GM19240 (cell line): ENCODE results near the gene CECR2.

Experiments
- DNase-seq: peaks from one replicate; pipeline ENCODE4 v3.0.0; 2011; ENCODE audit warnings: low spot score; ENCODE audit not compliant: insufficient read length

The CECR2 gene

DNA sequence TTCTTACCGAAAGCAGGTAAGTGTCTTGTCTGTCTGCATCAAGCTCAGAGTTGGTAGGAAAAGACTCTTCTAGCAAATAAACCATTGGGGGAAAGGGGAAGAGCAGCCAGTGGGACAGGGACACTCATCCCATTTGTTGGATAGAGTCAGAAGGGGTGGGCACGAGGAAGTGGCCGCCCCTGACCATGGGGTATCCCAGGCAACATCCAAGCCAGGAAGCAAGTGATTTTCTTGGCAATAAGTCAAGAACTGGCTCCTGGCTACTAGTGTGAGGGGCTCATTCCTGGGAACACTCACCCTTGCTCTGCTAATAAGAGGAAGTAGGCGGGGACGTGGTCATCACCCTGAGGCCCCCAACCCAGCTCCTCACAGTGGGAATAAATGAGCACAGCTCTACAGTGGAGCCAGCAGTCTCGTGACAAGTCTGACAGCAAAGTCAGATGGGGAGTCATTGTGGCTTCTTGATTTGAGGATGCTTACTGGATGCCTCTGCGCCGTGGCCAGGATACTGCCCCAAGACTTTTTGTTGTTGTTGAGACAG is 200.8 kb downstream of the CECR2 start:
- DNase-seq: no peak

DNA sequence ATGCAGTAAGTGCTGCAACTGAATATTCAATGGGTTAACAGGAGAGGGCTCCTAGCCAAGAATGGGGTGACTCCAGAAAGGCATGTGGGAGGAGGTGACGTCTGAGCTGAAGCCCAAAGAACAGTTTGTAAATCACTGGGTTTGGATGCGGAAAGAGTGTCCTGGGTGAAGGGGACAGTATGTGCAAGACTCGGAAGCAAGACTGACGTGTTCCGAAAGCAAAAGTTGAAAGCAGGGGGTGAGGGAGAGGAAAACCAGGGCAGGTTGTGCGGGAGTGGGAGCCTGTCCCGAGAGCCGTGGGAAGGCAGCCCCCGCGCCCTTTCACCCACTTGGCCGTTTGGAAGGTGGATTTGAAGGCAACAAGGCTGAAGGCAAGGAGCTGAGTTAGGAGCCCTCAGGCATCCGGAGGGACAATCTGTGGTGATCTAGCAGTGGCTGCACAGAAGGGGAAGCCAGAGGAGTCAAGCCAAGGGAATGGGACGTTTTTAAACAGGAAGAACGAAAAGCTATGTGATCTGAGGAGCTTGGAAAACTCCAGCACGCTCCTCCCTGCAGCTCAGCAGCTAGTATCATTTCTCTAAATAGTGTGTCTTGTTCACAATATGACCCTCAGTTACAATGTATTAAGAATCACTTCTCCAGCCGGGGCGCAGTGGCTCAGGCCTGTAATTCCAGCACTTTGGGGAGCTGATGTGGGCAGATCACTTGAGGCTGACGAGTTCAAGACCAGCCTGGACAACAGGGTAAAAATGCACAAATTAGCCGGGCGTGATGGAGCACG is 201.8 kb downstream of the CECR2 start:
- DNase-seq: no peak

DNA sequence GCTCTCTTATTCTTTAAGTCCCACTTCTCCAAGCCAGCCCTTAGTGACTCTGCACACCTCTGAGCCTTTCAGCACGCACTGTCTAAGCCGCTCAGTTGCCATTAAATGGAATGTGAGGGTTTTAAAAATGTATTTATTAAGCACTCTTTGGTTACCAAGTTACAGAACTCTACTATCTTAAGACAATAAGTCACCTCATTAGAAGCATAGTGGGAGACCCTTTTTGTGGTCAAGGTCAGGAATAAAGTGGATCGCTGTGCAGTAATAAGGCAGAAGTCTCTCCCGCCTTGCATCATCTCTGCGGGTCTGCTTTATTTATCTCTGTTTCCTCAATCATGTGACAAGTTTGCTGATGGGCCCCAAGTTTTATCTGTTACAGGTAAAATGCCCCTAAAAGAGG is 205.9 kb downstream of the CECR2 start:
- no peak for DNase-seq

- DNase-seq: no peak
These were observed 206.4 kb downstream of the CECR2 start for GRCh38 chr22:17575681-17576080.

DNA sequence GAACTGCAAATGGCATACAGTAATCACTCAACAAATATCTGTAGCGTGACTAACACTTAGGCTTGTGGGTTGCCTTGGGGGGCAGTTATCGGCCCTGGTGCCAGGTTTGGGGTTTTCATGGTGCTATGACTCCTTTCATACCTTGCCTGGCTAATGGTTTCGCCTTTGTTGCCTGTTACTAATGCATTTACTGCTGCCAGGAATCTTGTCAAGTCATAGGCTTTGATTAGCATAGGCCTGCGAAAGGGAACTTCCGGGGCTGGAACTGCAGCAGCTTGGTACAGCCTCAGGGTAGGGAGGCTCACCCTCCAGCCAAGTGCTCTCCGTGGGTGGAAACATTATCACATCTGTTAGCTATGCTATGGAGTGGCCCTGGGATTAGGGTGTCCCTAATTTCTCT is 207.2 kb downstream of the CECR2 start:
- no peak for DNase-seq

DNA sequence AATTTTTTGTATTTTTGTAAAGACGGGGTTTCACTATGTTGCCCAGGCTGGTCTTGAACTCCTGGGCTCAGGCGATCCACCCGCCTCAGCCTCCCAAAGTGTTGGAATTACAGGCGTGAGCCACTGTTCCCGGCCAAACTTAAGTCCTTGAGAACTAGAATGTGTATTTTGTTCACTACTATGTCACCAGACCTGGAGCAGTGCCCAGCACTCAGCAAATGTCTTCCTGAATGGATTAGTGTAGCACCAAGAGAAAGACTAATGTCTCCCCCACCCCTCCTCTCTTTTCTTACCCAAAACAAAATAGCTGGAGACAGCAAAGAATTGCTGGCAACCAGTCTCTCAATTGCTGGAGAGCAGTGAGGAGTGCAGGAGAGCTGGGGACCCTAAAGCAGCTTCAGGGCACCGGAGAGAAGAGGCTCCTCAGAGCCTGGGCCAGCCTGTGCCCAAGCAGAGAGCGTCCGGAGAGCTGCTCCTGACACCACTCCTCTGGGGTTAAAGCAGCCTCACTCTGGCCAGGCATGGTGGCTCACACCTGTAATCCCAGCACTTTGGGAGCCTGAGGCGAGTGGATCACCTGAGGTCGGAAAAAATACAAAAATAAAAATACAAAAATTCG is 209.0 kb downstream of the CECR2 start:
- DNase-seq: no peak

DNA sequence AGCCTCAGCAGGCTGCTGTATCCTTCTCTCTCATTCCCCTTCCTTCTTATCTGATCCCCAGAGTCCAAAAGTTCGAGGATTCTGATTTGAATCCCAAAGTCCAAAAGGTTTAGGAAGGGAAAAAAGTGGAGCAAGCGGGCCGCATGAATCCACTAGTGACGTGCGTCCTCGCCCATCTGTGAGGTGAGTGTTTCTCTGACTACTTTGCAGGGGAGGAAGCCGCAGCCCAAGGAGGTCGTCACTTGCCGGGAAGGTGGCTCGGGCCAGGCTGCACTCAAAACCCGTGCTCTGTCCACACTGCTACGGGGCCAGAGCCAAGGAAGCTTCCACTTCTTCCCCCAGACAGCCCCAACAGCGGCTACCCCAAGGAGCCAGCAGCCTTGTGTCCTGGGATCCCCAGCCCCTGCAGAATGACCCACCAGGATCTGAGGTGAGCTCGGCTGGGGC is 210.3 kb downstream of the CECR2 start:
- no peak for DNase-seq

GRCh38 chr22:17580441-17581031 is 211.3 kb downstream of the CECR2 start:
- no peak for DNase-seq

DNA sequence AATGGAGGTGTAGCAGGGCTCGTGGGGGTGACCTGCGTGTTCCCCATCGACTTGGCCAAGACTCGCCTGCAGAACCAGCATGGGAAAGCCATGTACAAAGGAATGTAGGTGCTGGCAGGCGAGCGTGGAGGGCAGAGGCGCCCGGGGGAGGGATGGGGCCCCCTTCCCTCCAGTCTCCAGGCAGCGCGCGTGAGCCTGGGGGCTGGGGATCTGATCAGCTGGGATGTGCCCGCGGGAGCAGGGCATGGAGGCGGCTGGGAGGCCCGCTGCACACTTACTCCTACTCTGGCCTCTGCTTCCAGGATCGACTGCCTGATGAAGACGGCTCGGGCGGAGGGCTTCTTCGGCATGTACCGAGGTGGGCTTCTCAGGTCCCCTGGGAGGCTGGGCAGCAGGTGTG is 211.8 kb downstream of the CECR2 start:
- no peak for DNase-seq

- no peak for DNase-seq
These were observed 212.4 kb downstream of the CECR2 start for GRCh38 chr22:17581631-17582030.

DNA sequence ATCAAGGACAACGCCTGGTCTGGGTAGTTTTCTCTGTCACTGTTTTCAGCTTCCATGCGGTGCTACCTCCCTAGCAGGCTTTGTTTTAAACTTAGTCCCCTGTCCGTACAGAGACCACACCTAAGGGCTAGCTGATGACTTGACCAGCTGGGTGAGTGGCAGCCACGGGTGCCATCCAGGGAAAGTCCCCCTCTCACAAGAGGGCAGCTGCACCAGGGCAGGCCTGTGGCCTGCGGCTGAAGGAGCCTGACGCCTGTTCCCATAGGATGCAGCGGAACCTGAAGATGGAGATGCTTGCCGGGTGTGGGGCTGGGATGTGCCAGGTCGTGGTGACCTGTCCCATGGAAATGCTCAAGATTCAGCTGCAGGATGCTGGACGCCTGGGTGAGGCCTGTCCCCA is 213.9 kb downstream of the CECR2 start:
- no peak for DNase-seq

DNA sequence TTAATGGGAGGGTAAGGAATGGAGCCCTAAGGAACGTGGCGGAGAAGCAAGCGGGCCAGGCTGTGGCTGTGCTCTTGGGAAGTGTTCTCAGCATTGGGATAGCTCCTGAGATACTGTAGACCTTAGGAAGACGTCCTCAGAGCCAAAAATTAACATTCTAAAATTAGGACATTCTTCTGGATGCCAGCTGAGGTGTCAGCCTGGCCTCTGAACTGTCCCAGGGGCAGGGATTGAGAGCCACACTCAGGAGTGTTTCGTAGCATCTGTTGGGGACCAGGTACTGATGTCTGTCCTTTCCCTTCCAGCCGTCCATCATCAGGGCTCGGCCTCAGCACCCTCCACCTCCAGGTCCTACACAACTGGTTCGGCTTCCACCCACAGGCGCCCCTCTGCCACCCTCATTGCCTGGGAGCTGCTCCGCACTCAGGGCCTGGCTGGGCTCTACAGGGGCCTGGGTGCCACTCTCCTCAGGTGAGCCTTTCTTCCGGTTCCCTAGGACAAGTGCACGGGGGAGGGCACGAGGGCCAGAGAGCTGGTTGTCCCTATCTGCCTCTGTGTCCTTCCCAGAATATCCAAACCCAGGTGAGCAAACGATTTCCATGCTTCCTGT is 217.7 kb downstream of the CECR2 start:
- DNase-seq: no peak

DNA sequence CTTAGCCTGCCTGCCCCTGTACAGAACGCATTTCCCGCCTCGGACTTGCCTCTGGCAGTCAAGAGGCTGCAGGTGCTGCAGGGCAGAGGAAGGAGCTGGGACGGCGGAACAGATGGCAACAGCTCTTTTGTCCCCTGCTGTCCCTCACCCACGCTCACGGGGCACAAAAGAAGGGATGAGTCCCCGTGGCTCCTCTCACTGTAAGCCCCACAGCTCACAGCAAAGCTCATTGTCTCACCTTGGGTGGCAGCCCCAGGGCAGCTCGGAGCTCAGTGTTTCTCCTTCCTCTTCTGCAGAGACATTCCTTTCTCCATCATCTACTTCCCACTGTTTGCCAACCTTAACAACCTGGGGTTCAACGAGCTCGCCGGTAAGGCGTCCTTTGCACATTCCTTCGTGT is 218.4 kb downstream of the CECR2 start:
- DNase-seq: no peak

DNA sequence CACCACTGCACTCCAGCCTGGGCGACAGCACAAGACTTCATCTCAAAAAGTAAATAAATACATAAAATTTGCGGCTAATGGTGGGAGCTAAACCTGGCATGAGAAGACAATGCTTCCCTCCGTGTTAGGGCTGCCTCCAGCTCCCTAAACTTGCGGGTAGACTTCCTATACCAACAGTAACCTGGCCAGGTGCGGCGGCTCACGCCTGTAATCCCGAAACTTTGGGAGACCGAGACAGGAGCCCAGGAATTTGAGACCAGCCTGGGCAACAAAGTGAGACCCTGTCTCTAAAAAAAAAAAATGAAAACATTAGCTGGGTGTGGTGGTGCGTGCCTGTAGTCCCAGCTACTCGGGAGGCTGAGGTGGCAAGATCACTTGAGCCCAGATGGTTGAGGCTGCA is 219.3 kb downstream of the CECR2 start:
- no peak for DNase-seq

DNA sequence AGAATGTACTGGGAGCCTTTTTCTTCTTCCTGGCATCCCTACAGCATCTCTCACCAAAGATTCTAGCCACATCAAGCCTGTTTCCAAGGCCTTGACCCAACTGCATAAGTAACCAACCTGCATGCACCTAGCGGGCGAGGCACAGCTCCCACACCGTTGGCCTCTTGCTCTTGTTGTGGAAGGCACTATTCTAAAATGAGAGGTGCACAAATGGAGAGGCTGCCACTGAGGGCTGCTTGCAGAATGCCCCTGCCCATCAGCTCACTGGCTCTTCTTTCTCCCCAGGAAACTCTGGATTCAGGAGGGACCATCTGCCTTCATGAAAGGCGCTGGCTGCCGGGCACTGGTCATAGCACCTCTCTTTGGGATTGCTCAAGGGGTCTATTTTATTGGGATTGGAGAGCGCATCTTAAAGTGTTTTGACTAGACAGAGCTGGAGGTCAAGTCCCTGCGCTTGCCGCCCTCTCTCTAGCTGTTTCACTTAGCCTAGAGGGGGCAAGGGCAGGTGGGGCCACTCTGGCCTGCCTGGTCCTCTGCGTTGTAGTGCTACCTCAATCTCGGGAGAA is 220.6 kb downstream of the CECR2 start:
- DNase-seq: no peak

DNA sequence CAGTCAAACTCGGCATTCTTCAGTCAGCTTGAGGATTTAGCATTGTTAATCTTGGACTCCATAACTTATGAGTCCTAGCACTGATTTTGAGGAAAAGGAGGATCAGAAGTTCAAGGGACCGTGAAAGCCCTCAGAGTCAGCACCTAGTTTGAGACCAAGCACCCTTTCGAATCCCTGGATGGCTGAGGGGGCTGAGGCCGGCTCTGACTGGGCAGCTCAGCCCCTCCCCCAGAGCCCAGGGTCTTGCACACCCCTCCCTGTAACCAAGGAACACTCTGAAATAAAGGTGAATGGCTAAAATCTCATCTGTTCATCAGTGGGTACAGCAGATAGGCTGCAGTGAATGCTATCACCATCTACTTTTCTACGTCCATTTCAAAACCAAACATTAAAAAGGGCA is 221.3 kb downstream of the CECR2 start:
- no peak for DNase-seq

DNA sequence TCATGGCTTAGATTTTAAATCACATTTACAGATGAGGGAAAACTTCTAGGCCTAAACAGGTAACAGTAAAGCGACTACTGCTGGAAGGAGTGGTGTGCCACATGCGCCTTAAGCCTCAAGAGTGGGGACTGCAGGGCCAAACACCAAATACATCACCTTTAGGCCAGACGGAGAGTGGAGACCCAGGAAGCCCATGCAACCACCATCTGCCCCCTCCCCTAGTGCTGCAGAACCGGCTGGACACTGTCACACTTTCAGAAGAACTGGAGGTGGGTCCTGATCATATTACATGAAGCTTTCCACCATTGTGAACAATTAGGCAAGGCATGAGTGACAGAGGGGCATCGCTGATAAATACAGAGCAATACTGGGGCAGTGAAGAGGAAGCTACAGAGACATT is 222.9 kb downstream of the CECR2 start:
- no peak for DNase-seq

DNA sequence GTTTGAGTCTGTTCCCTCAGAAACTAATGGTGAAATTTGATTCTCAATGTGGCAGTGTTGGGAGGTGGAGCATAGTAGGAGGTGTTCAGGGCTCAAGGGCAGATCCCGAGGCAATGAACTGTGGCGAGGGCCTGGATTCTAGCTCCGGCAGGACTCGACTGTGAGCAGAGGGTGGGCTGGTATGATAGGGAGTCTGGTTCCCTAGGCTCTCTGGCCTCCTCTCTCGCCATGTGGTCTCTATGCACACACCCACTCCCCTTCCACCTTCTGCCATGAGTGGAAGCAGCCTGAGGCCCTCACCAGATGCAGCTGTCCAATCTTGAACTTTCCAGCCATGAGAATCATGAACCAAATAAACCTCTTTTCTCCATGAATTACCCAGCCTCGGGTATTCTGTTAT is 227.0 kb downstream of the CECR2 start:
- no peak for DNase-seq

- DNase-seq: no peak
These were observed 228.0 kb downstream of the CECR2 start for GRCh38 chr22:17597217-17597616.

GRCh38 chr22:17598318-17598717 is 229.1 kb downstream of the CECR2 start:
- no peak for DNase-seq

DNA sequence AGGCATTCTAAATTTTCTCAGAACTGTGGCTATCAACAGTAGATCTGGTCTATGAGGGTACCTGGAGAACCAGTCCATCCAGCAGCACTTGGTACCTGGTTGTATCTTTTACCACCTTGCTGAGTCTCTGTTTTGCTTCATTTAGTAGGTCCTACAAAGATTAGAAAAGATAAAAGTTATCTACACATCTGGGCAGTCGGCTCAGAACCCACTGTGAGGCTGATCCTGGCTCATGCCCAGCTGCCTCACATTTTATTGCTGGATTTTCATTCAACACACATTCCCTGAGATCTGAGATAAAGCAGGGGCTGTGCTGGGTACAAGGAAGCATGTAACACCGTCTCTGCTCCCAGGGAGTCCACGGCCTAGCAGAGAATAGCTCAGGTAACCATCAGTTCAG is 231.8 kb downstream of the CECR2 start:
- no peak for DNase-seq

- no peak for DNase-seq
These were observed 234.4 kb downstream of the CECR2 start for GRCh38 chr22:17603668-17604067.
